NT2/D1 (cell line): ENCODE data around the gene NLRP8.
"Not testable (repeated sequence)": the region's sequence is repeated elsewhere in the genome, so short reads cannot be mapped to it uniquely, and the experiment has no call there.

Experiments
- SUZ12 ChIP-seq: IDR thresholded peaks from 2 replicates; pipeline ENCODE4 v1.6.1; 2011; ENCODE audit not compliant: insufficient read length, insufficient read depth; ENCODE audit errors: extremely low read depth
- YY1 ChIP-seq: IDR thresholded peaks from 2 replicates; pipeline ENCODE4 v1.6.1; 2011; ENCODE audit not compliant: insufficient read length, insufficient read depth
- ZNF274 ChIP-seq: IDR thresholded peaks from 2 replicates; pipeline ENCODE4 v1.6.1; 2011; ENCODE audit warnings: mild to moderate bottlenecking, low read depth, low read length

DNA sequence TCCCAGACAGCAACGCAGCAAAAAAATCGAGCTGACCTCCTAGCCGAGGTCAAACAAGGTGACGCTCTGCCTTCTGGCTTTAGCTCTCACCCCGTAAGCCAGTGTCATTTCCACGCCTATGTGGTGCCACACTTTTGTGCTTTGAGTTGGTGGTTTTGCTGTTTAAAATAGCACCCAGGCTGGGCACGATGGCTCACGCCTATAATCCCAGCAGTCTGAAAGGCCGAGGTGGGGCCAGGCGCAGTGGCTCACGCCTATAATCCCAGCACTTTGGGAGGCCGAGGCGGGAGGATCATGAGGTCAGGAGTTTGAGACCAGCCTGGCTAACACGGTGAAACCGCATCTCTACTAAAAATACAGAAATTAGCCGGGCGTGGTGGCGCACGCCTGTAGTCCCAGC is 2.9 kb downstream of the NLRP8 start:
- not testable (repeated sequence) for TF ChIP-seq ZNF274, SUZ12, YY1
